Neuronal stem cell (in vitro differentiated cells): ENCODE results near the gene FILIP1L.

Experiments
- DNase-seq: peaks from one replicate; pipeline ENCODE4 v3.0.0-alpha.2; 2013; ENCODE audit warnings: low spot score
- H2AFZ ChIP-seq: one replicate; pipeline ENCODE4 v1.6.1; 2013; ENCODE audit warnings: mild to moderate bottlenecking, low read length, inconsistent platforms
- H2AK5ac ChIP-seq: 2 replicates; pipeline ENCODE4 v1.6.1; 2013; ENCODE audit warnings: low read depth, mild to moderate bottlenecking, inconsistent platforms, low read length, moderate library complexity, mixed read lengths
- H2BK120ac ChIP-seq: 2 replicates; pipeline ENCODE4 v1.6.1; 2013; ENCODE audit warnings: low read depth, mild to moderate bottlenecking, inconsistent platforms, low read length, moderate library complexity, mixed read lengths
- H2BK12ac ChIP-seq: one replicate; pipeline ENCODE4 v1.6.1; 2013; ENCODE audit warnings: low read length, inconsistent platforms
- H2BK15ac ChIP-seq: 2 replicates; pipeline ENCODE4 v1.6.1; 2013; ENCODE audit warnings: mild to moderate bottlenecking, low read length, inconsistent platforms, mixed read lengths
- H2BK5ac ChIP-seq: one replicate; pipeline ENCODE4 v1.6.1; 2013; ENCODE audit warnings: inconsistent platforms, mild to moderate bottlenecking, low read length, moderate library complexity
- H3K14ac ChIP-seq: one replicate; pipeline ENCODE4 v1.6.1; 2013; ENCODE audit warnings: low read length, inconsistent platforms
- H3K18ac ChIP-seq: 2 replicates; pipeline ENCODE4 v1.6.1; 2013; ENCODE audit warnings: low read length, inconsistent platforms
- H3K23ac ChIP-seq: 2 replicates; pipeline ENCODE4 v1.6.1; 2013; ENCODE audit warnings: low read depth, mild to moderate bottlenecking, mixed read lengths, low read length, inconsistent platforms; ENCODE audit not compliant: poor library complexity
- H3K27ac ChIP-seq: replicated peaks from 3 replicates; pipeline ENCODE4 v1.5.1; 2013; ENCODE audit warnings: low read length, inconsistent platforms
- H3K27me3 ChIP-seq, 3 experiments: 2 replicates each; pipeline ENCODE4 v1.6.1; 2013; ENCODE audit warnings: low read length in 3 of 3, mild to moderate bottlenecking in 2 of 3, inconsistent platforms in 1 of 3, low read depth in 1 of 3, mixed read lengths in 1 of 3, moderate library complexity in 1 of 3; ENCODE audit not compliant: control insufficient read depth in 3 of 3, insufficient read depth in 3 of 3
- H3K36me3 ChIP-seq, 2 donors: replicated peaks in 1 of 2; 2 replicates each; pipeline ENCODE4 v1.6.1; 2013; ENCODE audit warnings: low read length in 2 of 2; ENCODE audit not compliant: control insufficient read depth in 2 of 2, insufficient read depth in 2 of 2
- H3K4ac ChIP-seq: 2 replicates; pipeline ENCODE4 v1.6.1; 2013; ENCODE audit warnings: inconsistent platforms, mild to moderate bottlenecking, low read length, moderate library complexity
- H3K4me1 ChIP-seq, 2 donors: 1 replicate in 1 of 2; 2 replicates in 1 of 2; pipeline ENCODE4 v1.6.1; 2013; ENCODE audit warnings: low read length in 2 of 2, low read depth in 1 of 2; ENCODE audit not compliant: control insufficient read depth in 2 of 2, insufficient read depth in 1 of 2
- H3K4me2 ChIP-seq: one replicate; pipeline ENCODE4 v1.6.1; 2013; ENCODE audit warnings: mild to moderate bottlenecking, low read length, inconsistent platforms; ENCODE audit not compliant: insufficient read depth, poor library complexity, severe bottlenecking
- H3K4me3 ChIP-seq, 2 donors: 2 replicates each; pipeline ENCODE4 v1.5.1; 2013; ENCODE audit warnings: low read length in 2 of 2, mild to moderate bottlenecking in 2 of 2, inconsistent platforms in 1 of 2, moderate library complexity in 1 of 2
- H3K79me1 ChIP-seq: one replicate; pipeline ENCODE4 v1.6.1; 2013; ENCODE audit warnings: low read depth, mild to moderate bottlenecking, inconsistent platforms, low read length, moderate library complexity
- H3K9ac ChIP-seq: one replicate; pipeline ENCODE4 v1.6.1; 2013; ENCODE audit warnings: mild to moderate bottlenecking, low read depth, low read length, inconsistent platforms; ENCODE audit not compliant: poor library complexity
- H3K9me3 ChIP-seq, 2 donors: replicated peaks in 1 of 2; 2 replicates each; pipeline versions ENCODE3 to v1.6.1; 2013; ENCODE audit warnings: low read length in 2 of 2, mild to moderate bottlenecking in 2 of 2, inconsistent platforms in 1 of 2, low read depth in 1 of 2, mixed read lengths in 1 of 2, moderate library complexity in 1 of 2; ENCODE audit not compliant: control insufficient read depth in 2 of 2, insufficient read depth in 1 of 2
- H4K8ac ChIP-seq: one replicate; pipeline ENCODE4 v1.6.1; 2013; ENCODE audit warnings: low read depth, mild to moderate bottlenecking, inconsistent platforms, low read length, moderate library complexity
- H4K91ac ChIP-seq: one replicate; pipeline ENCODE4 v1.6.1; 2013; ENCODE audit warnings: low read length, low read depth, mild to moderate bottlenecking, inconsistent platforms; ENCODE audit not compliant: poor library complexity
- WGBS, 2 donors: extraction: QIAGEN DNeasy Blood & Tissue Kit; methylation state at CpG; one replicate each; pipeline ENCODE4 v1.1.7; 2013; ENCODE audit warnings: missing lambda C conversion rate in 2 of 2, mixed read lengths in 1 of 2; ENCODE audit not compliant: insufficient read length in 2 of 2, insufficient replicate concordance in 1 of 2; ENCODE audit errors: extremely low coverage in 2 of 2; 5-methylcytosine and 5-hydroxymethylcytosine counted together

The FILIP1L gene

GRCh38 chr3:100001083-100001482 lies 113.2 kb downstream of the FILIP1L start:
- H3K79me1 ChIP-seq: no peaks in the 10 kb centered on the region
- H3K4me3 ChIP-seq: no peak overlapping the region
- H3K18ac ChIP-seq: no peak overlapping the region
- no peak for DNase-seq
- H3K23ac ChIP-seq: no peak overlapping the region
- no peak overlapping the region for H2AK5ac ChIP-seq
- H3K27me3 ChIP-seq: no peaks in the 10 kb centered on the region
- H3K14ac ChIP-seq: no peak overlapping the region
- no peak overlapping the region for H3K4me2 ChIP-seq
- no peak overlapping the region for H3K4ac ChIP-seq
- H2BK15ac ChIP-seq: no peak overlapping the region
- no peak overlapping the region for H2BK120ac ChIP-seq
- no peak overlapping the region for H2BK12ac ChIP-seq
- H3K9me3 ChIP-seq: no peaks in the 10 kb centered on the region
- H3K27ac ChIP-seq: no peak overlapping the region
- no peak overlapping the region for H3K9ac ChIP-seq
- no peak overlapping the region for H2BK5ac ChIP-seq
- WGBS, 2 donors: no CpG with 5 or more reads among the region's 3 CpGs
- no peak overlapping the region for H4K8ac ChIP-seq
- peaks cover 2 to 4% of the 10 kb centered on the region in 2 donors for H3K4me1 ChIP-seq
- no peak overlapping the region for H4K91ac ChIP-seq
- no peaks in the 10 kb centered on the region for H3K36me3 ChIP-seq
- no peak overlapping the region for H2AFZ ChIP-seq

DNA sequence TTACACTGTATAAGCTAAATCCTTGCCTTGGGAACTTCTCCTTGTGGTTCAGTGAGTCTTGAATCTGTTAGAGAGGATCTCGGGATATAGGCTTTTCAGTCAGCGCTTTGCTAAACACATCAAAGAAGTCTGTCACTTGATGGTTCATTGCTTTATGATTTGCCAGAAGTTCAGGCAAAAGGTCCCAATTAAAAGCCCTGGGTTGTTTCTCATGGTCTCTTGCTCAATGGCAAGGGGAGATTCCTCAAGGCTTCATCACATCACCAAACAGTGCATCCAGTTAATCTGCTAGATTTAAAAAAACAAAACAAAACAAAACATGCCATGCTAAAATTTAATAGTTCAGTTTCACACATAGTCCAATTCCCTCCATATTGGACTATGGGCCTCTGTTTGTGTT lies 114.8 kb downstream of the FILIP1L start:
- Histone ChIP-seq H3K36me3 (no peaks in the 10 kb centered on the region), H4K91ac (no peak overlapping the region), H3K27ac (no peak overlapping the region), H3K4me3 (no peak overlapping the region), H3K4me2 (no peak overlapping the region), H4K8ac (no peak overlapping the region), H2BK15ac (no peak overlapping the region), H3K9me3 (peaks cover 0 to 6% of the 10 kb centered on the region in 2 donors), H3K4ac (no peak overlapping the region), H3K4me1 (no peaks in the 10 kb centered on the region), H2AK5ac (no peak overlapping the region), H3K79me1 (no peaks in the 10 kb centered on the region), H2BK120ac (no peak overlapping the region), H3K23ac (no peak overlapping the region), H3K14ac (no peak overlapping the region), H3K9ac (no peak overlapping the region), H2BK5ac (no peak overlapping the region), H2BK12ac (no peak overlapping the region), H3K18ac (no peak overlapping the region), H3K27me3 (no peaks in the 10 kb centered on the region), H2AFZ (no peak overlapping the region)
- WGBS, 2 donors: no CpG with 5 or more reads among the region's 2 CpGs
- no peak for DNase-seq

- Histone ChIP-seq H3K4ac (no peak overlapping the region), H3K14ac (no peak overlapping the region), H3K79me1 (no peaks in the 10 kb centered on the region), H2BK15ac (no peak overlapping the region), H3K4me1 (no peaks in the 10 kb centered on the region), H3K18ac (no peak overlapping the region), H3K9ac (no peak overlapping the region), H2BK120ac (no peak overlapping the region), H4K8ac (no peak overlapping the region), H2AFZ (no peak overlapping the region), H3K4me2 (no peak overlapping the region), H3K36me3 (no peaks in the 10 kb centered on the region), H2BK5ac (no peak overlapping the region), H3K4me3 (no peak overlapping the region), H3K27me3 (no peaks in the 10 kb centered on the region), H3K23ac (no peak overlapping the region), H3K27ac (no peak overlapping the region), H2AK5ac (no peak overlapping the region), H2BK12ac (no peak overlapping the region), H4K91ac (no peak overlapping the region), H3K9me3 (peaks cover 0 to 16% of the 10 kb centered on the region in 2 donors)
- WGBS, 2 donors: no CpG with 5 or more reads among the region's 2 CpGs
- no peak for DNase-seq
Observed at GRCh38 chr3:99997293-99997692, 117.0 kb downstream of the FILIP1L start.

- H2AK5ac ChIP-seq: no peak overlapping the region
- H3K27ac ChIP-seq: no peak overlapping the region
- H3K27me3 ChIP-seq: no peaks in the 10 kb centered on the region
- no CpG with 5 or more reads among the region's 1 CpG for WGBS, 2 donors
- H3K23ac ChIP-seq: no peak overlapping the region
- no peak overlapping the region for H2AFZ ChIP-seq
- no peak overlapping the region for H3K18ac ChIP-seq
- no peaks in the 10 kb centered on the region for H3K36me3 ChIP-seq
- H3K9me3 ChIP-seq: peaks cover 0 to 10% of the 10 kb centered on the region in 2 donors
- no peak overlapping the region for H3K4me2 ChIP-seq
- no peak overlapping the region for H3K9ac ChIP-seq
- no peak overlapping the region for H2BK12ac ChIP-seq
- no peaks in the 10 kb centered on the region for H3K4me1 ChIP-seq
- H2BK15ac ChIP-seq: no peak overlapping the region
- H3K4ac ChIP-seq: no peak overlapping the region
- H3K4me3 ChIP-seq: no peak overlapping the region
- no peak overlapping the region for H2BK120ac ChIP-seq
- no peaks in the 10 kb centered on the region for H3K79me1 ChIP-seq
- no peak for DNase-seq
- no peak overlapping the region for H4K91ac ChIP-seq
- no peak overlapping the region for H4K8ac ChIP-seq
- no peak overlapping the region for H2BK5ac ChIP-seq
- no peak overlapping the region for H3K14ac ChIP-seq
Observed at GRCh38 chr3:99990179-99990578, 124.1 kb downstream of the FILIP1L start.
